Epithelial cell of esophagus (primary cell): ENCODE measurements around the gene ANKRD62.
"Not testable (repeated sequence)": the region's sequence is repeated elsewhere in the genome, so short reads cannot be mapped to it uniquely, and the experiment has no call there.

ENCODE experiments used
- DNase-seq: peaks from one replicate; pipeline ENCODE4 v3.0.0; 2010; ENCODE audit warnings: low read depth
- H3K4me3 ChIP-seq: 2 replicates; pipeline ENCODE4 v1.5.1; 2011; ENCODE audit warnings: mild to moderate bottlenecking, low read length, control low read depth
- CTCF ChIP-seq: IDR thresholded peaks from 2 replicates; pipeline ENCODE4 v1.5.1; 2011; ENCODE audit warnings: low read depth, mild to moderate bottlenecking, low read length, control low read depth, inconsistent platforms; ENCODE audit not compliant: insufficient read depth; ENCODE audit errors: missing control alignments

ANKRD62 gene

GRCh38 chr18:12066910-12067511, 26.6 kb upstream of the ANKRD62 start:
- no peak for DNase-seq
- no peak for TF ChIP-seq CTCF
- H3K4me3 ChIP-seq, result no peak overlapping the region

GRCh38 chr18:12067671-12068070, 26.0 kb upstream of the ANKRD62 start:
- no peak for DNase-seq
- H3K4me3 ChIP-seq, result no peak overlapping the region
- TF ChIP-seq CTCF, result no peak

GRCh38 chr18:12068316-12068949, 25.2 kb upstream of the ANKRD62 start:
- DNase-seq, H3K4me3 ChIP-seq: not testable (repeated sequence)

GRCh38 chr18:12068950-12069320, 24.7 kb upstream of the ANKRD62 start:
- no peak for TF ChIP-seq CTCF
- no peak overlapping the region for H3K4me3 ChIP-seq
- DNase-seq, result no peak

GRCh38 chr18:12071066-12071465, 22.6 kb upstream of the ANKRD62 start:
- H3K4me3 ChIP-seq, DNase-seq: not testable (repeated sequence)

- DNase-seq, result no peak
- no peak for TF ChIP-seq CTCF
- H3K4me3 ChIP-seq, result no peak overlapping the region
Measured at GRCh38 chr18:12072996-12073395, 20.6 kb upstream of the ANKRD62 start.

- TF ChIP-seq CTCF, result peak; percentile 49
- DNase-seq, result no peak
- no peak overlapping the region for H3K4me3 ChIP-seq
Measured at GRCh38 chr18:12074736-12075135, 18.9 kb upstream of the ANKRD62 start.

GRCh38 chr18:12076424-12077140, 17.1 kb upstream of the ANKRD62 start:
- DNase-seq, result peak; percentile 20
- no peak for TF ChIP-seq CTCF
- no peak overlapping the region for H3K4me3 ChIP-seq

GRCh38 chr18:12077994-12078393, 15.6 kb upstream of the ANKRD62 start:
- not testable (repeated sequence) for H3K4me3 ChIP-seq, DNase-seq
